Right lobe of liver (tissue), 6 donors: ENCODE results near the gene RIPOR3. TPM values are rescaled to one million over a fixed set of nuclear protein-coding genes. Genes with fewer than 3 reads are reported as not detected.

ENCODE experiments used
- ATAC-seq, 4 donors: fragments of 200-7000 bp; cut with Tn5 transposase; one replicate each; pipeline ENCODE4 v1.9.1; 2020; ENCODE audit warnings: mild to moderate bottlenecking in 4 of 4, moderate library complexity in 4 of 4
- DNase-seq, 3 donors: peaks; one replicate each; pipeline ENCODE4 v3.0.0-alpha.2; 2020
- H3K27ac ChIP-seq, 3 donors: fragments of 200-600 bp; one replicate each; pipeline ENCODE4 v1.8.0; 2022
- H3K27me3 ChIP-seq, 2 donors: fragments of 200-600 bp; one replicate each; pipeline ENCODE4 v1.8.0; 2022
- H3K36me3 ChIP-seq, 4 donors: fragments of 200-600 bp; sonication (generic) in 1 of 4; one replicate each; pipeline versions ENCODE4 v1.5.1 to v1.8.0; 2017 to 2022; ENCODE audit warnings: control low read depth in 1 of 4
- H3K4me1 ChIP-seq, 4 donors: fragments of 200-600 bp; sonication (generic) in 1 of 4; one replicate each; pipeline versions ENCODE4 v1.5.1 to v1.8.0; 2017 to 2022; ENCODE audit warnings: control low read depth in 1 of 4
- H3K4me3 ChIP-seq, 3 donors: fragments of 200-600 bp; one replicate each; pipeline ENCODE4 v1.8.0; 2022
- H3K9me3 ChIP-seq, 4 donors: fragments of 200-600 bp; sonication (generic) in 1 of 4; one replicate each; pipeline versions ENCODE4 v1.5.1 to v1.8.0; 2017 to 2022; ENCODE audit warnings: control low read depth in 1 of 4
- CTCF ChIP-seq, 4 donors: fragments of 200-600 bp in 3 of 4; fragments of 450-650 bp in 1 of 4; IDR thresholded peaks; one replicate each; pipeline versions ENCODE4 v1.5.1 to v1.8.0; 2016 to 2022; ENCODE audit warnings: antibody characterized with exemption in 4 of 4, mild to moderate bottlenecking in 2 of 4
- POLR2A ChIP-seq: fragments of 450-650 bp; IDR thresholded peaks from one replicate; pipeline ENCODE4 v1.6.1; 2017; ENCODE audit warnings: antibody characterized with exemption, mild to moderate bottlenecking
- whole genome bisulfite sequencing: methylation state at CpG from one replicate; pipeline ENCODE4 v1.1.6; 2018; ENCODE audit warnings: low coverage, low lambda C conversion rate; ENCODE audit not compliant: insufficient coverage; ENCODE audit errors: missing lambda C conversion rate; 5-methylcytosine and 5-hydroxymethylcytosine counted together
- intact Hi-C, 2 donors: fragments of 100-400 bp; cut with DNase I; formaldehyde crosslinking; loops; one replicate each; pipeline versions ENCODE4 v1.11.2 to v1.14.1; 2022
- total RNA-seq, 6 experiments: library from RNA; depleted of rRNA in 2 of 6; stranded (reverse); fragments of >200 nt in 2 of 6; fragmentation: NEBNext Ultra II Directional in 3 of 6; extraction: Animal tissue kit (Norgen Biotek cat#: 25700) in 3 of 6; gene quantifications; one replicate each; pipeline versions ENCODE4 v1.1.0 to v1.2.4, GENCODE V29; 2016 to 2023
- donor health status: DM: no; HTN: yes; CAD: no.
- donor health status: DM: no; HTN: no; CAD: no.
- donor health status: DM: no; HTN: no; CAD: no.
- donor health status: DM: no; HTN: yes; CAD: no.
- donor health status: DM: no; HTN: yes; CAD: no.

The RIPOR3 gene
- total RNA-seq, 6 experiments from 2014 or later, result 4.8 to 13.8 (median 8.9) TPM

GRCh38 chr20:50594231-50594590 lies 97.1 kb downstream of the RIPOR3 start:
- no peak overlapping the region for H3K4me3 ChIP-seq
- intact Hi-C loops, result no loop called here

GRCh38 chr20:50593005-50593335 lies 98.4 kb downstream of the RIPOR3 start:
- peaks cover 0 to 4% (median 0%) of the 10 kb centered on the region in 4 donors for H3K36me3 ChIP-seq
- H3K4me3 ChIP-seq, result no peak overlapping the region
- no CpG with 5 or more reads among the region's 9 CpGs for WGBS
- TF ChIP-seq POLR2A, result no peak
- TF ChIP-seq CTCF (IDR thresholded peaks at IDR 0.05), result no peak
- no peaks in the 10 kb centered on the region for H3K9me3 ChIP-seq
- intact Hi-C loops, result no loop called here
- DNase-seq, result no peak
- no peak for ATAC-seq
- H3K27me3 ChIP-seq, result no peaks in the 10 kb centered on the region
- peaks cover 0 to 11% (median 5%) of the 10 kb centered on the region in 4 donors for H3K4me1 ChIP-seq
- no peak overlapping the region for H3K27ac ChIP-seq

More at GRCh38 chr20:50594231-50594590, 97.1 kb downstream of the RIPOR3 start:
- no peak for TF ChIP-seq CTCF (IDR thresholded peaks at IDR 0.05)
- no peak for TF ChIP-seq POLR2A
- 74% methylated on average over 6 of the region's 11 CpGs for WGBS
- Histone ChIP-seq H3K4me1 (peaks cover 0 to 12% (median 6%) of the 10 kb centered on the region in 4 donors), H3K27ac (no peak overlapping the region), H3K36me3 (peaks cover 0 to 4% (median 0%) of the 10 kb centered on the region in 4 donors), H3K9me3 (no peaks in the 10 kb centered on the region), H3K27me3 (no peaks in the 10 kb centered on the region)
- ATAC-seq, result no peak
- DNase-seq, result no peak

DNA sequence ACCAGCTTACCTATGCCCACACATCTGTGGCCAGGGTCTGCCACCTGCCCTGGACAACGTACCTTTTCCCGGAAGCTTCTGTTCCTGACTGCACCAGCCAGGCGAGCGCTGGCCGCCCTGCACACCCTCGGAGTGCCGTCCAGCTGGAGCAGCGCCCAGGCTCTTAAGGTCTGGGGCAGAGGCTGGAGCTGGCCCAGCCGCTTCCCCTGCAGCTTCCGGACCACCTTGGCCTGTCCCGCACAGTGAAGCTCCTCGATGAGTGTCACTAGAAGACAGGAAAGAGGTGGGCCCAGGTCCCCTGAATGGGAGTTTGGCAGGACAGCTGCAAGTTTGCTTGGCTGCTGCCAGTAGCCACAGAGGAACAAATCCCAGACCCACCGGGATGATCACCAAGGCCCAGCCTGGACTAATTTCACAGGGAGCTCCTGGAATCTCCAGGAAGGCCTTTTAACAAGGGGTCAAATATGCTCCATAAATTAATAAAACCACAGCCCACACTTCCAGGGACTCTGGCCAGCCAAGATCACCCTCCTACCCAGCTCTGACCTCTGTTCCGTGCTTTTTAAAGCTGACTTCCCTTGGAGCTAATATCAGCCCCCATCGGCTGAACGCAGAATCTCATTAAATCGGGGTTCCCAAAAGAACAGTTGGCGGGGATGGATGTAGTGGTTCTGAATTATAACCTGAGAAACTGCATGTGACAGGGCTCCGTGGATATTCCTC lies 98.9 kb downstream of the RIPOR3 start:
- intact Hi-C loops, result no loop called here
- 62% methylated on average over 7 of the region's 19 CpGs for WGBS
- Histone ChIP-seq H3K27me3 (no peaks in the 10 kb centered on the region), H3K27ac (no peak overlapping the region), H3K36me3 (peaks cover 0 to 7% (median 0%) of the 10 kb centered on the region in 4 donors), H3K4me1 (peaks cover 0 to 11% (median 5%) of the 10 kb centered on the region in 4 donors), H3K4me3 (no peak overlapping the region), H3K9me3 (no peaks in the 10 kb centered on the region)
- peak; percentile 81 to 85 (median 83) for DNase-seq
- ATAC-seq, result peak; percentile 77 to 80 (median 78)
- TF ChIP-seq CTCF (IDR thresholded peaks at IDR 0.05), result no peak
- no peak for TF ChIP-seq POLR2A

GRCh38 chr20:50591233-50591852 lies 100.0 kb downstream of the RIPOR3 start:
- Histone ChIP-seq H3K9me3 (no peaks in the 10 kb centered on the region), H3K4me3 (no peak overlapping the region), H3K27me3 (no peaks in the 10 kb centered on the region), H3K4me1 (peaks cover 0 to 11% (median 5%) of the 10 kb centered on the region in 4 donors), H3K36me3 (peaks cover 0 to 17% (median 0%) of the 10 kb centered on the region in 4 donors), H3K27ac (no peak overlapping the region)
- intact Hi-C loops, result no loop called here
- no peak for DNase-seq
- TF ChIP-seq POLR2A, result no peak
- no peak for TF ChIP-seq CTCF (IDR thresholded peaks at IDR 0.05)
- no peak for ATAC-seq
- WGBS, result 89% methylated on average over 4 of the region's 5 CpGs
